NCI-H2196 (cell line): ENCODE results near the gene ST6GALNAC3.
"Not testable (repeated sequence)": the region's sequence is repeated elsewhere in the genome, so short reads cannot be mapped to it uniquely, and the experiment has no call there.

Source experiments
- DNase-seq: peaks from one replicate; lab custom pipeline; 2025; ENCODE audit not compliant: unreplicated experiment; lab: John Stamatoyannopoulos, UW

ST6GALNAC3 gene

DNA sequence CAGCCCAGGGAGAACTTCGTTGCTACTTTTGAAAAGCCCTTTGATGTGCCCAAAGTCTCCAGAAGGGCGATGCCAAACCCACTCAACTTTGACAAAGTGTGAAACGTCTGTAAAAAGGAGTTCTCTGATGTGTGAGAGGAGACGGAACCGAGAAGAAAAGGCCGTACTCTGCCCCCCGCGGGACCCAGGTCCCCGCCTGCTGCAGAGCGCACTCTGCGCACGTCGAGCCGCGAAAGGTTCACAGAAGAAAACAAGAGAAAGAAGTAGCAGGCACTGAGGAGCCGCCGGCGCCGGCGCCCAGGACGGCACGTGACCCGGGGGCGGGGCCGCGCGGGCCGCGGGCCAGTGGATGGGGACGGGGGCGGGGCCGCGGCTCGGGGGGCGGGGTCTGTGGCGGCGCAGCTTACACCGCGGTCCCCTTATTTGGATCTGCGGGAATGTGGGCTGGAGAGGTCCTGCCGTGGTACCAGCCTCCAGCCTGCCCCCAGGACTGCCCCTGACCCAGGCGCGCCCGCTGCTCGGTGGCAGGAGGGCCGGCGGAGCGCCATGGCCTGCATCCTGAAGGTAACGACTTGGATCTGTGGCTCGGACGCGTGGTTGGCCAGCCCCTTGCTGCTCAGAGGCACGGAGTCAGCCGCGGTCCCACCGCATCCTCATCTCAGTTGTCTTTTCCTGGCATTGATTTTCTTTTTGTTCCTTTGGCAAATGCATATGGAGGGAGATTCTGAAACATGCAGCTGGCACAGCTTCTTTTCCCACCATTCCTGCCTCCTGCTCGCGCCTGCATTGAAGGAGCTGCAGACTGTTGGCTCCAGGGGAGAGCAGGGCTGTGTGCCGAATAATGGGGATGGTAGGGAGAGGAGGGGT lies at the start of gene ST6GALNAC3:
ST6GALNAC3 (plus strand) TSS at position 426 of the 867 bp plus-strand sequence.
- DNase-seq = peak; percentile 13

- no peak for DNase-seq
These were observed 47.2 kb upstream of the ST6GALNAC3 start for GRCh38 chr1:76027341-76027740.

DNA sequence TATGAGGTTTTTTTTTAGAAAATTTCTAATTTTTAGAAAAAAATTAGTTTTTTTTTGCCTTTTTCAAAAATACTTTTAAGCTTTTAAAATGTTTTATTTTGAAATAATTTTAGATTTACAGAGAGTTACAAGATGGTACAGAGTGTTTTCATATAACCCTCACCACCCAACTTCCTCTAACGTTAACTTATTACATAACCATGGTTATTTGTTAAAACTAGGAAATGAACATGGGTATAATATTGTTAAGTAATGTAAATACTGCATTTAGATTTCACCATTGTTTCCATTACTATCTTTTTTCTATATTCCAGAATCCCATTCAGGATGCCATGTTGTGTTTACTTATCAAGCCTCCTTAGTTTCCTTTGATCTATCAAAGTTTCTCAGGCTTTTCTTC lies 45.2 kb upstream of the ST6GALNAC3 start:
- no peak for DNase-seq

DNA sequence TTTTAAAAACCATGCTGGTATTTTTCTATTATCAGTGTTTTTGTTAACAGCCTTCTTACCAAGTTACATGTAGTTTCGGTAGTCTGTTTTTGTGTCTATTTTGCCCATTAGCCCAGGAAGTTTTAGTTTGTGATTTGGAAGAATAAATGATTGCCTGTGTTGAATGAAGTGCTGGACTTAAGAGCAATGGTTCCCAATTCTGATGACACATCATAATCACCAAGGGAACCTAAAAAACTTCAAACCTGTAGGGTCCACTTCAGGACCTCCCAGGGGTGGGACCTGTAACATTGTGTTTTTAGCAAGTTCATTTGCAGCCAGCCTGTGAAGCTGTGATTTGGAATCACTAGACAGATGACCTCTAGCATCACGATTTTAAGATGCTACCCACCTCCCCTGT lies 43.0 kb upstream of the ST6GALNAC3 start:
- DNase-seq = no peak

DNA sequence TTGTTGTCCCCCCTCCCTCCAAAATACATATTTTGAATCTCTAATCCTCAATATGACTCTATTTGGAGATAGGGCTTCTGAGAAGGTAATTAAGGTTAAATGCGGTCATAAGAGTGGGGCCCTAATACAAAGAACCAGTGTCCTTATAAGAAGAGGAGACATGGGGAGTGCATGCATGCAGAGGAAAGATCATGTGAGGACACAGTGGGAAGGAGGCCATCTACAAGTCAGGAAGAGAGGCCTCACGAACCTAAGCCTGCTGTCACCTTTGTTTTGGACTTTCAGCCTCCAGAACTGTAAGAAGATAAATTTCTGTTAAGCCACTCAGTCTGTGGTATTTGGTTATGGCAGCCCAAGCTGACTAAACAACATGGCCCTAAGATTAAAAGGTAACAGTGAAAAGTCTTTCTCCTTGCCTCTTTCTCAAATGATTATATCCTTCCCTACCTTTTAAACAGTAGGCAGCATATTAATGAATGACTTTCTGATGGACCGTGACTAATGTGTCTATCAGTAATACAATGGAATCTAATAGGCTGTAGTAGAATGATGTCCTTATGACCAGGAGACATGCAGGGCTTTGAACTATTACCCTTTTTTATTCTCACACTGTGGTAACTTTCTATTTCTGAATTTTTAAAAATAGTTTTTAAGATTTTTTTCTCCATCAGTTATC lies 40.6 kb upstream of the ST6GALNAC3 start:
- DNase-seq = no peak

DNA sequence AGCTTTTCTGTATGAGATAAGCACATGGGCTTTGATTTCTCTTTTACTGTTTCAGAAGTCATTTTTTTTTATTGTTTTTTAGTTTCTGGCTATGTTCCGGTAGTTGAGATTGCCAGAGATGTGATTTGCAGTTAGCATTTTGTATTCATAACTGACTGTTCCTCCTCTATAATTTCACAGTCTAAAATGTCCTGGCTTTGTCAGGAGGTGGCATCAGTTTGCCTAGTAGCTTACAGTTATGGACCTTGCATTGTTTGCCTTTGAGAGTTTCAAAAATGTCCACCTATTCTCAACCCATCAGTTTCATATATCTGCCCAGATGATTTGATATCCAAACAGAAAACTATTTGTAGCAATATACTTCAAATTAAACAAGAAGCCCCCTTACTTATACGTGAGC lies 39.5 kb upstream of the ST6GALNAC3 start:
- no peak for DNase-seq

GRCh38 chr1:76037324-76037723 lies 37.2 kb upstream of the ST6GALNAC3 start:
- DNase-seq = no peak

GRCh38 chr1:76038287-76039004 lies 36.1 kb upstream of the ST6GALNAC3 start:
- DNase-seq = no peak

DNA sequence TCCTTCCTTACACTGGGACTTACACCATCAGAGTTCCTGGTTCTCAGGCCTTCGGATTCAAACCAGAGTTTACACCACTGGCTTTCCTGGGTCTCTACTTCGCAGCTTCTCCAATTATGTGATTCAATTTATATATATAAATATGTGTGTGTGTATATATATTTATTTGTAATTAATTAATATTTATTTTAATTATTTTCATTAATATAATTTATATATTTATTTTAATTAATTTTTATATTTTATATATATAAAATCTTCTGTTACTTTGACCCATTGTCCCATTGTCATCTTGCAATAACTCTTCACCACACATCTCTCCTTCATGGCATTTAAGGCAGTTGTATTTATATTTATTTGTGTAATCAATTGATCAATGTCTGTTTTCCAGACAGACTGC lies 28.4 kb upstream of the ST6GALNAC3 start:
- no peak for DNase-seq

DNA sequence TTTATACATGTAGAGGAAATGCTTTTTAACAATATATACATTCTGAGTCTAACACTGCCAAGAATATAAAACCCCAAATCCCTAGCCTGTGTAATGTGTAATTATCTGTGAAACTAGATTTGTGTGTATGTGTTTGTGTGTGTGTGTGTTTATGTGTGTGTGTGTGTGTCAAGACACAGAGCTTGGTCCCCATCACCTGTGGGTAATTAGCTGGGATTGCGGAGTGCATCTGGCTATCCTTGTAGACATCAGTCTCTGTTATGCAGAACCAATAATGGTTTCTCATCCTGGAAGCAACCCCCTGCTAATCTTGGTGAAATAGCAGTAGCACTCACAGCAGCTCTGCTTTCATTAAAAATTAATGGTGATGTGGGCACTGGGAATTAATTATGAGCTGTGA lies 26.3 kb upstream of the ST6GALNAC3 start:
- no peak for DNase-seq

DNA sequence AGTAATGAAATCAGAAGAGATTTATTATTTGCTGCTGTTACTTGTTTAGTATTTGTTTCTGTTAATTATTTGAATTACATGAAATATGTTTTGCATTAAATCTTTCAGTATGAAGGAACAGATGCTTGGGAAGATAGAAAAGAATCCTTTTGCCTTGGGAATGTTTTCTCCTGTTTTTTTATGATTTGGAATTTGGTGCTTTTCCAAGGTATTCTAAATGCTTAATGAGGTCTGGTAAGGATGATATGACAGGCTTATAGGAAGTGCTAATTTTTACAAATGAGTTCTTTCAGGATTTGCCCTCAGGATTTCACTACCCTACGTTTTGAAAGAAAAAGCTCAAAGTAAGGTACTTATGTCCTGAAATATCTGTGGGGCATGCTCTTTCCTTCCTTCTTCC lies 25.6 kb upstream of the ST6GALNAC3 start:
- no peak for DNase-seq

DNA sequence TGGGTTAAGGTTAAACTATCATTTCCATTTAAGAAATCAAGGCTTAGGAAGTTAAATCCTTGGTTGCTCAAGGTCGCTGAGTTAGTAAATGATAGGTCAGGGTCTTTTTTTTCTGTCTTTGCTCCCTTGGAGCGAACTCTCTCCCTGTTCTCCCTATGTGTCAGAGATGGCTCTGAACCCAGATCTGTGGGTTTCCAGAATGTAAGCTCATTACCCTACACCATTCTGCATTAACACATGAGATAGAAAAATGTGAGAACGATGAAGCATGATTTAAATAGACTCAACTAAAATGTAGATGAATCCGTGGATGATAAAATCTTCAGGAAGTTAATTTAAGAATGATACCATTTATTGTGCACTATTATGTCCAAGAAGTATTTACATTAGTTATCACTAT lies 25.0 kb upstream of the ST6GALNAC3 start:
- DNase-seq = no peak

- DNase-seq = not testable (repeated sequence)
These were observed 24.5 kb upstream of the ST6GALNAC3 start for GRCh38 chr1:76050073-76050472.

DNA sequence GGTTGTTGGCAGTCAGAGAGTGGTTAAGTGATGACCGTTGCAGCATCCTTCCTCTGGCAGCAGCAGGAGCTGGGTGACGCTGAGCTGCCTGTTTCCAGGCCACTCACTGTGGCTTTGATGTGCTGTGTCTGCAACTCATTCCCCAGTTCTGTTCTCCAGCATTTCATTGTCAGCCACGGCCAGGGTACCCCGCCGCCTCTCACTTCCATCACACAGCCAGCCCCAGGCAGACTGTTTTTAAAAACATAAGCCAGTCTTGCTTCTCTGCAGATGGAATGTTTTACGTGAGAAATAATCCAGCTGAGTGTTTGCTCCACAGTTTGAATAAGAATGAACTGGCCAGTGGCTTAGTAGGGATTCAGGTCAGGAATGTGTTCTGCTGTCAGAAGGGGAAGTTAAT lies 21.5 kb upstream of the ST6GALNAC3 start:
- DNase-seq = no peak

DNA sequence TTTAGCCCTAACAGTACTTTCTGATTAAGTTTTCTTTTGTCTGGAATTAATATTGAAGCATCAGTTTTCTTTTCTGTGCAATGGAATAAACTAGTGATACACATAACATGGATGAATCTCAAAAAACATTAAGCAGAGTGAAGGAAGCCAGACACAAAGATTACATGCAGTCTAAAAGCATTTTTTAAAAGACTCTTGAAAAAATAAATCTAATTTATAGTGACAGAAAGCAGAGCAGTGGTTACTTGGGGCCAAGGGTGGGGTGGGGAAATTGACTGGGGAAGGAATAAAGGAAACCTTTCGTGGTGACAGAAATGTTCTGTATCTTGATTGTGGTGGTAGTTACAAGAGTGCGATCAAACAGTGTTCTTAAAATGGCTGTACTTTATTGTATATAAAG lies 20.2 kb upstream of the ST6GALNAC3 start:
- no peak for DNase-seq

GRCh38 chr1:76055987-76056386 lies 18.6 kb upstream of the ST6GALNAC3 start:
- DNase-seq = no peak

DNA sequence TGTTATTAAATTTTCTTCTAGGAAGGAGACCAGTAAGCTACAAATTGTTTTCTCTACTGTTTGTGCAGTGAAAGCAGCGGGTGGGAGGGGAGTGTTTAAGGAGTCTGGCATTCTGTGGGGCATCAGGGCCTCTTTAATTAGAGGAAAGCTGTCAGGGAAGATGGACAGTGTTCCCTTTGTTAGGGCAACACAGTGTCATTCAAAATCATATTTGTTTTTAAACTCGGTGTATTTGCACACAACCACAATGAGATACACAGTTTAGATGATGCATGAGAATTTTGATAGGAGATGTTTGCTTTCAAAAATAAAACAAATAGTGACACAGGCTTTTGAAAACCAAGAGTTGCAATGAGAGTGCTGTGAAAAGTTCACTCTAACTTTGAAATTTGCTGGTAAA lies 15.1 kb upstream of the ST6GALNAC3 start:
- no peak for DNase-seq

- no peak for DNase-seq
These were observed 9.3 kb upstream of the ST6GALNAC3 start for GRCh38 chr1:76065270-76065669.

GRCh38 chr1:76066394-76066793 lies 8.2 kb upstream of the ST6GALNAC3 start:
- no peak for DNase-seq

GRCh38 chr1:76068542-76068941 lies 6.0 kb upstream of the ST6GALNAC3 start:
- DNase-seq = no peak

- no peak for DNase-seq
These were observed 5.5 kb upstream of the ST6GALNAC3 start for GRCh38 chr1:76068953-76069561.
